Endodermal cell (in vitro differentiated cells): ENCODE measurements around the gene ANG. TPM values are rescaled to one million over a fixed set of nuclear protein-coding genes. Genes with fewer than 3 reads are reported as not detected.

Experiments
- DNase-seq: peaks from one replicate; pipeline ENCODE4 v3.0.0-alpha.2; 2017
- H3K27ac ChIP-seq: 2 replicates; pipeline ENCODE4 v1.5.1; 2013; ENCODE audit warnings: mild to moderate bottlenecking, low read depth, low read length, moderate library complexity
- H3K27me3 ChIP-seq: 2 replicates; pipeline ENCODE4 v1.6.1; 2013; ENCODE audit warnings: mild to moderate bottlenecking, low read length, moderate library complexity; ENCODE audit not compliant: insufficient read depth, control insufficient read depth, poor library complexity, severe bottlenecking
- H3K36me3 ChIP-seq: 2 replicates; pipeline ENCODE4 v1.7.0; 2013; ENCODE audit warnings: mild to moderate bottlenecking, low read length, moderate library complexity; ENCODE audit not compliant: control insufficient read depth, insufficient read depth
- H3K4me1 ChIP-seq: one replicate; pipeline ENCODE4 v1.7.0; 2013; ENCODE audit warnings: low read length; ENCODE audit not compliant: control insufficient read depth, insufficient read depth
- H3K4me3 ChIP-seq: 2 replicates; pipeline ENCODE4 v1.5.1; 2013; ENCODE audit warnings: mild to moderate bottlenecking, low read length, moderate library complexity
- H3K9ac ChIP-seq: 2 replicates; pipeline ENCODE4 v1.6.1; 2013; ENCODE audit warnings: mild to moderate bottlenecking, low read length, moderate library complexity; ENCODE audit not compliant: poor library complexity, severe bottlenecking; ENCODE audit errors: extremely low read depth
- H3K9me3 ChIP-seq: 2 replicates; pipeline ENCODE4 v1.6.1; 2013; ENCODE audit warnings: mild to moderate bottlenecking, low read length, moderate library complexity; ENCODE audit not compliant: control insufficient read depth
- H3K27ac Mint-ChIP-seq: 2 replicates; pipeline ENCODE4 v1.8.0; 2020; ENCODE audit warnings: mixed read lengths
- H3K27me3 Mint-ChIP-seq: 2 replicates; pipeline ENCODE4 v1.8.0; 2021; ENCODE audit warnings: mild to moderate bottlenecking, mixed read lengths; ENCODE audit not compliant: insufficient read depth
- H3K36me3 Mint-ChIP-seq: 2 replicates; pipeline ENCODE4 v1.8.0; 2020; ENCODE audit warnings: low read depth, mixed read lengths
- H3K4me1 Mint-ChIP-seq: 2 replicates; pipeline ENCODE4 v1.8.0; 2020; ENCODE audit warnings: mixed read lengths
- H3K4me3 Mint-ChIP-seq: 2 replicates; pipeline ENCODE4 v1.8.0; 2020; ENCODE audit warnings: mild to moderate bottlenecking, moderate library complexity, mixed read lengths
- H3K9me3 Mint-ChIP-seq: 2 replicates; pipeline ENCODE4 v1.8.0; 2020; ENCODE audit warnings: mild to moderate bottlenecking, mixed read lengths
- CTCF ChIP-seq: fragments of 200-600 bp; sonication (generic); conservative IDR thresholded peaks from 2 replicates; pipeline ENCODE4 v1.5.0; 2021; ENCODE audit warnings: antibody characterized with exemption, mild to moderate bottlenecking
- WGBS, 2 experiments: methylation state at CpG; one replicate each; pipeline versions ENCODE4 v1.1.5 to v1.1.7; 2013; ENCODE audit warnings: missing lambda C conversion rate in 2 of 2, mixed read lengths in 1 of 2; ENCODE audit not compliant: insufficient coverage in 1 of 2, insufficient read length in 1 of 2; 5-methylcytosine and 5-hydroxymethylcytosine counted together
- total RNA-seq, 2 donors: library from RNA; stranded (reverse); fragmentation: NEBNext Ultra II Directional in 1 of 2; extraction: Animal tissue kit (Norgen Biotek cat#: 25700) in 1 of 2; gene quantifications; 2 replicates in 1 of 2; 3 replicates in 1 of 2; pipeline ENCODE4 v1.2.1, GENCODE V29; 2021

ANG gene
- total RNA-seq, 2 donors from 2014 or later = 2.6 to 3.4 TPM

GRCh38 chr14:20683891-20684661, 4.5 kb upstream of the ANG start, which contains the start of gene RNASE4:
Gene RNASE4 (plus strand): TSS chr14:20684560. CDS start chr14:20699372, 14,812 bp downstream.
- peak within 1 kb of the TSS; percentile 98 for H3K4me3 ChIP-seq
- Mint-ChIP-seq H3K4me1 (peaks cover 16% of the 10 kb centered on the region), H3K4me3 (no peak within 1 kb of the TSS), H3K27me3 (peaks cover 5% of the 10 kb centered on the region), H3K9me3 (no peaks in the 10 kb centered on the region), H3K27ac (peak within 1 kb of the TSS; percentile 74), H3K36me3 (no peaks in the 10 kb centered on the region)
- 0 to 1% methylated on average over 19 to 42 of the region's 42 CpGs for WGBS, 2 experiments
- H3K27ac ChIP-seq = peak within 1 kb of the TSS; percentile 50
- no peak for TF ChIP-seq CTCF
- peaks cover 9% of the 10 kb centered on the region for H3K4me1 ChIP-seq
- no peaks in the 10 kb centered on the region for H3K36me3 ChIP-seq
- DNase-seq = peak; percentile 92
- H3K9ac ChIP-seq = peak within 1 kb of the TSS; percentile 89
- H3K9me3 ChIP-seq = no peaks in the 10 kb centered on the region
- no peaks in the 10 kb centered on the region for H3K27me3 ChIP-seq

- Mint-ChIP-seq H3K4me3 (no peak overlapping the region), H3K9me3 (no peaks in the 10 kb centered on the region), H3K27me3 (peaks cover 5% of the 10 kb centered on the region), H3K4me1 (peaks cover 16% of the 10 kb centered on the region), H3K27ac (peak overlapping the region; percentile 74), H3K36me3 (no peaks in the 10 kb centered on the region)
- H3K36me3 ChIP-seq = no peaks in the 10 kb centered on the region
- peak overlapping the region; percentile 54 for H3K9ac ChIP-seq
- WGBS, 2 experiments = 14 to 33% methylated on average over 12 to 22 of the region's 22 CpGs
- H3K27ac ChIP-seq = no peak overlapping the region
- no peak for TF ChIP-seq CTCF
- H3K9me3 ChIP-seq = no peaks in the 10 kb centered on the region
- peak overlapping the region; percentile 98 for H3K4me3 ChIP-seq
- H3K4me1 ChIP-seq = peaks cover 9% of the 10 kb centered on the region
- DNase-seq = no peak
- H3K27me3 ChIP-seq = no peaks in the 10 kb centered on the region
Measured at GRCh38 chr14:20684662-20685456, 3.7 kb upstream of the ANG start.

GRCh38 chr14:20686386-20687143, 2.0 kb upstream of the ANG start:
- 59 to 75% methylated on average over 3 to 5 of the region's 7 CpGs for WGBS, 2 experiments
- no peak overlapping the region for H3K27ac Mint-ChIP-seq
- peaks cover 8% of the 10 kb centered on the region for H3K4me1 Mint-ChIP-seq
- Histone ChIP-seq H3K4me3 (peak overlapping the region; percentile 42), H3K27ac (no peak overlapping the region), H3K9ac (no peak overlapping the region), H3K27me3 (no peaks in the 10 kb centered on the region), H3K36me3 (no peaks in the 10 kb centered on the region), H3K4me1 (peaks cover 5% of the 10 kb centered on the region), H3K9me3 (no peaks in the 10 kb centered on the region)
- H3K9me3 Mint-ChIP-seq = no peaks in the 10 kb centered on the region
- TF ChIP-seq CTCF = no peak
- DNase-seq = peak; percentile 1
- H3K4me3 Mint-ChIP-seq = no peak overlapping the region
- H3K36me3 Mint-ChIP-seq = no peaks in the 10 kb centered on the region
- H3K27me3 Mint-ChIP-seq = peaks cover 2% of the 10 kb centered on the region
